KG1 (cell line): ENCODE data around the gene AK1.

ENCODE experiments used
- DNase-seq: peaks from one replicate; lab custom pipeline; 2025; lab: John Stamatoyannopoulos, UW

AK1 gene

DNA sequence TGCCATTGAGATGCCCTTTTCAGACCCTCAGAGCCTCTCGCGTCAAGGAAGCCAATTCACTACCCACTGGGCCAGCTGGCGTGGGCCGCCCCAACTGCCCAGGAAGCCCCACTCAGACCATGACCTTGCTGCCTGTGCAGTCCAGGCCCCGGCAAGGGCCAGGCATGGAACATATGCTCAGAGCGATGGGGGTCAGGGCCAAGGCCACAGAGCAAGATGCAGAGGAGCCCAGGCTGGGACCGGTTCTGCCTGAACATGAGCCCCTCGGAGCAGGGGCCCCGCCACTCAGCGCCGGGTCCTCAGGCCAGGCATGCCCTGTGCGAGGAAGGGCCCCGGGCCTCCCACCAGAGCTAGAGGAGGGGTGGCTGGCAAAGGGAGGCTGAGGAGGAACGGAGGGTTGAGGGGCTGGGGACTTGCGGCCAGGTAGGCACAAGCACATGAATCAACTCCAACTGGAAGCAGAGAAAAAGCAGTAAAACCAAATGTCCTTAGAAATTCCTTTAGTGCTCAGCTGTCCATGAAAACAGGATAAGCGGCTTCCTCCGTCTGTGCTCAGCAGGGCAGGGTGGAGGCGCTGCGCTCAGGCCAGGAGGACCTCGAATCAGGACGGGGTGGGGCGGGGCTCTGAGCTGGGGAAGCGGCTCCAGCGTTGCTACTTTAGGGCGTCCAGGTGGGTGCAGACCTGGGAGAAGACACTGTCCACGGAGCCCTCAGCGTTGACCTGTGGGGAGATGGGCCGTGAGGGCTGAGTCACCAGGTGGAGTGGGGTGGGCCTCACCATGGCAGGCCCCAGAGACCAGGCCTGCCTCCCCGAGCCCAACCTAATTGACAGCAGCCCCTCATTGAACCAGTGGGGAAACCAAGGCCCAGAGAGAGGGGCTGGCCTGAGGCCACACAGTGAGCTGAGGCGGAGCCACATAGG is 9.9 kb downstream of the AK1 start:
- DNase-seq, result no peak

- DNase-seq, result no peak
Observed at GRCh38 chr9:127866535-127866934, 10.9 kb downstream of the AK1 start.

GRCh38 chr9:127865645-127866464 is 11.6 kb downstream of the AK1 start:
- DNase-seq, result no peak

DNA sequence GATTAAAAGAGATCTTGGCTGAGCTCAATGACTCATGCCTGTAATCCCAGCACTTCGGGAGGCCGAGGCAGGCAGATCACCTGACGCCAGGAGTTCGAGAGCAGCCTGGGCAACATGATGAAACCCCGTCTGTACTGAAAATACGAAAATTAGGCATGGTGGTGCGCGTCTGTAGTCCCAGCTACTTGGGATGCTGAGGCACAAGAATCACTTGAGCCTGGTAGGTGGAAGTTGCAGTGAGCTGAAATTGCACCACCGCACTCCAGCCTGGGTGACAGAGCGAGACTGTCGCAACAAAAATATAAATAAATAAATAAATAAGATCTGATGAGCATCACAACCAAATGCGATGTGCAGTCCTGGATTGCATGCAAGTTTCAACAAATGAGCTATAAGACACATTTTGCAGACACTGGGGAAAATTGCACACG is 14.3 kb downstream of the AK1 start:
- no peak for DNase-seq

- DNase-seq, result peak; percentile 96
Observed at GRCh38 chr9:127862075-127863011, 15.1 kb downstream of the AK1 start.

- no peak for DNase-seq
Observed at GRCh38 chr9:127860779-127861178, 16.7 kb downstream of the AK1 start.

GRCh38 chr9:127860260-127860659 is 17.2 kb downstream of the AK1 start:
- DNase-seq, result no peak

DNA sequence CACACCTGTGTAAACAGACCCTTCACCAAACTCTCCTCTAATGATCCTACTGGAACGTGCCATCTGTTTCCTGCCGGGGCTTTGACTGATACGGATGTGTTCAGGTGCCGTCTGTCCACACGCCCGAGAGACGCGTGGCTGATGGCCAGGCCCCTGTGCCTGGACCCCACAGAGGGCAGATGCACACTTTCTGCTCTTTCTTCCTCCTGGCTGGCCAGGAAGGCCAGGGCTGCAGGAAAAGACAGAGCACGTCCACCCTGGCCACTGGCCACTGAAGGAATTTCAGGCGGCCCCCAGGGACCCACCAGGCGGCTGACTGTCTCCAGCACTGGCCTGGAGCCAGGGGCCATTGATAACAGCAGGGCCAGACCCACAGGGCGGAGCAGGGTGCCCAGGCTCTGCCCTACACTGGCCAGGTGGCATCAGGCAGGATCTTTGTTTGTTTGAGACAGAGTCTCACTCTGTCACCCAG is 19.4 kb downstream of the AK1 start:
- DNase-seq, result no peak

DNA sequence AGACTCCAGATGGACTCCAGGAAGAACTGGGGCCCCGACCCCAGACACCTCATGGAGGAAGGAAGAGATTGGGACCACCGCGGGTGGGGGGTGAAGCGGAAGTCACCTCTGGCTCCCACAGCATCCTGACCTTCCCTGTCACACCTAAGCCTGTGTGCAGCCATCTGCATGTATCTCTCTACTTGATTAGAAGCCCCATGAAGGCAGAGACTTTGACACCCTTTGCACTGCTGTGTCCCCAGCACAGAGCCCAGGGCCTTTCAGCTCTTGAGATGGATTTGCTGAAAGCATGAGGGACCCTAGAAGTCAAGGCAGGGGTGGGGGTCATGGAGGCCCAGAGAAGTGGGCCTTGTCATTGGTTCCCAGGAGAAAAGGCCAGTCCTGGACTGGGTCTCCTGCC is 20.2 kb downstream of the AK1 start:
- DNase-seq, result no peak

DNA sequence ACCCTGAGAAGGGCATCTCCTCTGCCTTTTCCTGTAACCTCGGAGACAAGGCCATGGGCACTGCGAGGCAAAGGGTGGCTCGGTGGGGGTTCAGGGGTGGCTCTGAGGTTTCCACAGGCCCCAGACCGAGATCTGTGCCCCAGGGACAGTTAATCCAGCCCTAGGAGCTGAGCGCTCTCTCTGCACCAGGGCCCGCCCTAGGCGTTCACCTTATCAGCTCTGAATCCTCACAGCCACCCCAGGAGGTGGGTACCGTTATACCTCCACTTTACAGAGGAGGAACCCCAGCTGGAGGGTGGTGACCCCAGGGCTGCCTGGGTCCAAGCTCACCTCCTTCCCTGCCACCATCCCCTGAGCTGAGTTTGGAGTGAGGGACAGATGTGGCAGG is 20.8 kb downstream of the AK1 start:
- DNase-seq, result no peak

- DNase-seq, result no peak
Observed at GRCh38 chr9:127856094-127856728, 21.3 kb downstream of the AK1 start.

- DNase-seq, result no peak
Observed at GRCh38 chr9:127855522-127855921, 22.0 kb downstream of the AK1 start.

DNA sequence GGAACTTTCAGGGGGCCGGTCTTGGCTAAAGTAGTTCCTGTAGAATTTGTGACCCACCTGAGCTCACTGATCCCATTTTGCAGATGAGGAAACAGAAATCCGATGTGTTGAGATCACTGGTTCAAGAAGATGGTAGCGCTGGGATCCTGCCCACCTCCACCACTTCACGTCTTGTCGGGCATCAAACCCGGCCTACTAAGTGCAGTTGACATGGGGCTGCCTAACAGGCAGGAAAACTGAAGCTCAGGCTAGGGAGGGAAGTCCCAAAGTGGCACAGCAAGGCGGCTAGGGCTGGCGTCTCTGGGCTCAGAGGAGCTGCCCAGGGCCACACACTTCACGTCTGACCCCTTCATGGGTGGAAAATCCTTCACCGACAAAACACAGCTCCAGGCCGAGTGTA is 22.5 kb downstream of the AK1 start:
- DNase-seq, result no peak

GRCh38 chr9:127854184-127854806 is 23.2 kb downstream of the AK1 start, which contains the start of gene ENG:
Gene ENG (minus strand): TSS chr9:127854658. CDS start chr9:127854355, 303 bp downstream.
- no peak for DNase-seq

- DNase-seq, result peak; percentile 16
Observed at GRCh38 chr9:127853312-127854183, 23.9 kb downstream of the AK1 start.

- no peak for DNase-seq
Observed at GRCh38 chr9:127852829-127853228, 24.6 kb downstream of the AK1 start.

GRCh38 chr9:127850286-127850830 is 27.1 kb downstream of the AK1 start:
- DNase-seq, result no peak

DNA sequence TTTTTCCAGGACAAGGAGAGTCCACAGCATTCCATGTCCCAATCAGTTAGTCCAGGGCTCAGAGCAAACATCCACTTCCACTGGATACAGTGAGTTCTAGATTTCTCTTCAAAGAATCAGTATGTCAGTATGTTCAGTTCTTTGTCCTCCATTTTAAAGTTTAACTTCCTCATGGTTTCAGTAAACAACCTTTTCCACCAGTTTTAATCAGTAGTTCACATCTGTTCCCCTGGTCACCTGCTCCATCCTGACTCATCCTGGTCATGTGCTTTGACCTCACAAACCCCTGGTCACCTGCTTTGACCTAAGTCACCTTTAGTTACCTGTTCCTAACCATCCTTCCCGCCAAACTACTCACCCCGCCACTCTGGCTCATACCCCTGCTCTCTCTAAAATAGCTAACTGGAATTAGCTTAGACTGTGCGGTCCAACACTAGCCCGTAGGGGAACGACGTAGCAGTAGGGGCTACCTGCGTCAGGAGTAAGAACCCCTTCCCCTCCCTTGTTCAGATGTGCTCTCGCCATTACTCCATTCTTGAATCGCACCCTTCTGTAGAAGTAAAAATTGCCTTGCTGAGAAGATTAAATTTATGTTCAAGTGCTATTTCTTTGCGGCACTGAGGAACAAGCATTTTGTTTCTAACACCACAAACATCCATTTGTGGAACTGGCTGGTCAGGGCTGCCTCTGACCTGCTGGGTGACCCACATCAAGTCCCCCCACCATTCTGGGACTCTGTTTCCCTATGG is 28.5 kb downstream of the AK1 start:
- no peak for DNase-seq
